HL-60 (cell line): ENCODE data around the gene BAZ1B.

ENCODE experiments used
- CTCF ChIP-seq: IDR thresholded peaks from one replicate; pipeline ENCODE4 v1.5.1; 2011; ENCODE audit warnings: low read length, control low read depth, inconsistent platforms; ENCODE audit not compliant: insufficient read depth
- REST ChIP-seq: IDR thresholded peaks from 2 replicates; pipeline ENCODE4 v1.6.1; 2012; ENCODE audit warnings: low read depth; ENCODE audit not compliant: insufficient replicate concordance

GRCh38 chr7:73418113-73418703, 103.9 kb downstream of the BAZ1B start:
- TF ChIP-seq CTCF (no peak), REST (no peak)
